CD14-positive monocyte (primary cell): ENCODE measurements around the gene ETFRF1. TPM values are rescaled to one million over a fixed set of nuclear protein-coding genes. Genes with fewer than 3 reads are reported as not detected.
A peak's percentile ranks its signal among the peaks of the same experiment; 100 is the strongest.

Experiments used
- DNase-seq, 3 donors: peaks; one replicate each; pipeline ENCODE4 v3.0.0-alpha.2; 2011 to 2022
- H2AFZ ChIP-seq: 2 replicates; pipeline ENCODE4 v1.6.0; 2012; ENCODE audit warnings: mild to moderate bottlenecking, low read depth, low read length, inconsistent platforms; ENCODE audit not compliant: insufficient read depth, poor library complexity, severe bottlenecking
- H3K27ac ChIP-seq, 2 donors: 1 replicate in 1 of 2; 2 replicates in 1 of 2; pipeline ENCODE4 v1.5.1; 2012 to 2013; ENCODE audit warnings: low read length in 2 of 2, control low read depth in 1 of 2, inconsistent platforms in 1 of 2, low read depth in 1 of 2, mild to moderate bottlenecking in 1 of 2
- H3K27me3 ChIP-seq, 2 donors: one replicate each; pipeline versions ENCODE4 v1.6.0 to v1.6.1; 2011 to 2013; ENCODE audit warnings: low read length in 2 of 2; ENCODE audit not compliant: control insufficient read depth in 2 of 2, insufficient read depth in 2 of 2
- H3K36me3 ChIP-seq, 2 donors: replicated peaks in 1 of 2; 1 replicate in 1 of 2; 2 replicates in 1 of 2; pipeline versions ENCODE4 v1.5.1 to v1.6.1; 2012 to 2013; ENCODE audit warnings: low read length in 2 of 2, control low read depth in 1 of 2, inconsistent platforms in 1 of 2, mild to moderate bottlenecking in 1 of 2; ENCODE audit not compliant: insufficient read depth in 2 of 2, control insufficient read depth in 1 of 2
- H3K4me1 ChIP-seq, 2 donors: 1 replicate in 1 of 2; 2 replicates in 1 of 2; pipeline versions ENCODE4 v1.5.1 to v1.6.1; 2012 to 2013; ENCODE audit warnings: low read length in 2 of 2, control low read depth in 1 of 2, inconsistent platforms in 1 of 2, mild to moderate bottlenecking in 1 of 2, moderate library complexity in 1 of 2; ENCODE audit not compliant: insufficient read depth in 2 of 2, control insufficient read depth in 1 of 2
- H3K4me2 ChIP-seq: replicated peaks from 2 replicates; pipeline ENCODE3; 2012; ENCODE audit warnings: low read length, moderate library complexity, mild to moderate bottlenecking; ENCODE audit not compliant: poor library complexity, severe bottlenecking; ENCODE audit errors: extremely low read depth
- H3K4me3 ChIP-seq, 3 experiments: fragments of 200-600 bp in 1 of 3; sonication (generic) in 1 of 3; replicated peaks in 1 of 3; 1 replicate in 2 of 3; 2 replicates in 1 of 3; pipeline ENCODE4 v1.5.1; 2011 to 2013; ENCODE audit warnings: low read length in 3 of 3, mild to moderate bottlenecking in 3 of 3, control low read depth in 2 of 3, low read depth in 2 of 3, inconsistent platforms in 1 of 3, moderate library complexity in 1 of 3
- H3K79me2 ChIP-seq: 2 replicates; pipeline ENCODE4 v1.6.0; 2012; ENCODE audit warnings: mild to moderate bottlenecking, control low read depth, inconsistent platforms, low read length, moderate library complexity; ENCODE audit not compliant: insufficient read depth
- H3K9ac ChIP-seq: 2 replicates; pipeline ENCODE4 v1.6.0; 2017; ENCODE audit warnings: low read length, mild to moderate bottlenecking; ENCODE audit not compliant: insufficient read depth, poor library complexity, severe bottlenecking
- H3K9me3 ChIP-seq, 2 donors: replicated peaks in 1 of 2; 1 replicate in 1 of 2; 2 replicates in 1 of 2; pipeline versions ENCODE4 v1.5.1 to v1.6.1; 2012 to 2013; ENCODE audit warnings: low read length in 2 of 2, control low read depth in 1 of 2; ENCODE audit not compliant: control insufficient read depth in 1 of 2, insufficient read depth in 1 of 2
- H4K20me1 ChIP-seq: 2 replicates; pipeline ENCODE4 v1.6.0; 2012; ENCODE audit warnings: mild to moderate bottlenecking, low read length, control low read depth, moderate library complexity; ENCODE audit not compliant: insufficient read depth
- H3K27ac Mint-ChIP-seq, 7 donors: one replicate each; pipeline ENCODE4 v1.8.0; 2020; ENCODE audit warnings: mild to moderate bottlenecking in 7 of 7, mixed read lengths in 7 of 7, moderate library complexity in 6 of 7, inconsistent platforms in 2 of 7
- H3K27me3 Mint-ChIP-seq, 3 donors: one replicate each; pipeline ENCODE4 v1.8.0; 2021 to 2022; ENCODE audit warnings: low read depth in 3 of 3, mild to moderate bottlenecking in 3 of 3, mixed read lengths in 3 of 3, moderate library complexity in 3 of 3, inconsistent platforms in 1 of 3
- H3K36me3 Mint-ChIP-seq, 2 donors: one replicate each; pipeline ENCODE4 v1.8.0; 2020; ENCODE audit warnings: mixed read lengths in 2 of 2, inconsistent platforms in 1 of 2, mild to moderate bottlenecking in 1 of 2
- H3K4me1 Mint-ChIP-seq: one replicate; pipeline ENCODE4 v1.8.0; 2020; ENCODE audit warnings: mild to moderate bottlenecking, mixed read lengths
- H3K4me3 Mint-ChIP-seq, 2 donors: one replicate each; pipeline ENCODE4 v1.8.0; 2020; ENCODE audit warnings: mild to moderate bottlenecking in 2 of 2, mixed read lengths in 2 of 2, moderate library complexity in 1 of 2
- H3K9me3 Mint-ChIP-seq, 7 donors: one replicate each; pipeline ENCODE4 v1.8.0; 2020 to 2022; ENCODE audit warnings: mixed read lengths in 7 of 7, mild to moderate bottlenecking in 6 of 7, moderate library complexity in 6 of 7, inconsistent platforms in 2 of 7
- WGBS: methylation state at CpG from one replicate; pipeline ENCODE4 v1.1.5; 2013; ENCODE audit warnings: missing lambda C conversion rate; ENCODE audit not compliant: insufficient coverage; 5-methylcytosine and 5-hydroxymethylcytosine counted together
- intact Hi-C, 2 donors: fragments of 100-400 bp; cut with micrococcal nuclease; formaldehyde crosslinking; loops; one replicate each; pipeline versions ENCODE4 v1.15.0 to v1.15.1; 2023
- polyA plus RNA-seq, 3 donors: library from polyadenylated mRNA; depleted of rRNA in 1 of 3; unstranded in 2 of 3; stranded (reverse) in 1 of 3; fragments of 300-500 nt in 2 of 3; fragments of >200 nt in 1 of 3; fragmentation: Illumina TruSeq in 2 of 3; gene quantifications; 1 replicate in 2 of 3; 2 replicates in 1 of 3; pipeline ENCODE4 v1.2.3, GENCODE V29; 2012 to 2021
- TF ChIP-seq, protein P1 (sequence below): fragments of 200-600 bp; IDR thresholded peaks from one replicate; pipeline ENCODE4 v1.8.0; 2022; ENCODE audit warnings: antibody characterized with exemption, mild to moderate bottlenecking

The ETFRF1 gene
- polyA plus RNA-seq, 3 donors = 9.8 to 28.9 (median 16.0) TPM

DNA sequence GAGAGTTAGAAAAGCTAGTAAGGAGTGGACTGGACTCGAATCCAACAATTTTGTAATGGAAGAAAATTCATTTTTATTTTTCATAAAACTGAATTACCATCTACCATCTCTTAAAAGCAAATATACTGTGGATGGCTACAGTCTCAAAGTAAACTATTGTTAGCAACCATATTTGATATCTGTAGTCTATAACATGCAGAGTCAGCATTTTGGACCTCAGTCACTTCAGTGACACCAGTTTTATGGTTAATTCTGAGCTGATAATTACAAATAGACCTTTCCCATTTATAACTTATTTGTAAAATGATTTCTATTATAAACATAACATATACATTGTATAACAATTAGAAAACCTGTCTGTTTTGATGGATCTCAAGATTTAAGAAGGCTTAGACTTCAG is 53.7 kb downstream of the ETFRF1 start:
- no peak overlapping the region for H3K4me3 ChIP-seq
- H3K79me2 ChIP-seq = peaks cover 65% of the 10 kb centered on the region
- Mint-ChIP-seq H3K4me1 (peaks cover 28% of the 10 kb centered on the region), H3K9me3 (no peaks in the 10 kb centered on the region), H3K27ac (no peak overlapping the region), H3K27me3 (peaks cover 0 to 9% (median 2%) of the 10 kb centered on the region in 3 donors), H3K4me3 (peak overlapping the region in 1 of 2 donors; percentile 91), H3K36me3 (peaks cover 21 to 38% of the 10 kb centered on the region in 2 donors)
- H3K4me1 ChIP-seq = peaks cover 13 to 22% of the 10 kb centered on the region in 2 donors
- H3K27ac ChIP-seq = no peak overlapping the region
- no CpG with 5 or more reads among the region's 1 CpG for WGBS
- TF ChIP-seq, protein P1, sequence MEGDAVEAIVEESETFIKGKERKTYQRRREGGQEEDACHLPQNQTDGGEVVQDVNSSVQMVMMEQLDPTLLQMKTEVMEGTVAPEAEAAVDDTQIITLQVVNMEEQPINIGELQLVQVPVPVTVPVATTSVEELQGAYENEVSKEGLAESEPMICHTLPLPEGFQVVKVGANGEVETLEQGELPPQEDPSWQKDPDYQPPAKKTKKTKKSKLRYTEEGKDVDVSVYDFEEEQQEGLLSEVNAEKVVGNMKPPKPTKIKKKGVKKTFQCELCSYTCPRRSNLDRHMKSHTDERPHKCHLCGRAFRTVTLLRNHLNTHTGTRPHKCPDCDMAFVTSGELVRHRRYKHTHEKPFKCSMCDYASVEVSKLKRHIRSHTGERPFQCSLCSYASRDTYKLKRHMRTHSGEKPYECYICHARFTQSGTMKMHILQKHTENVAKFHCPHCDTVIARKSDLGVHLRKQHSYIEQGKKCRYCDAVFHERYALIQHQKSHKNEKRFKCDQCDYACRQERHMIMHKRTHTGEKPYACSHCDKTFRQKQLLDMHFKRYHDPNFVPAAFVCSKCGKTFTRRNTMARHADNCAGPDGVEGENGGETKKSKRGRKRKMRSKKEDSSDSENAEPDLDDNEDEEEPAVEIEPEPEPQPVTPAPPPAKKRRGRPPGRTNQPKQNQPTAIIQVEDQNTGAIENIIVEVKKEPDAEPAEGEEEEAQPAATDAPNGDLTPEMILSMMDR = no peak
- peaks cover 50% of the 10 kb centered on the region for H4K20me1 ChIP-seq
- intact Hi-C loops = loop anchor here (10.0 kb wide), 2 partner anchors 54 to 86 kb away; partner anchors contain the start of genes DNAI7 (in 1 of the 2) and ETFRF1 (in 1 of the 2)
- H3K36me3 ChIP-seq = peaks cover 13 to 31% of the 10 kb centered on the region in 2 donors
- no peak for DNase-seq
- H2AFZ ChIP-seq = no peak overlapping the region
- H3K9ac ChIP-seq = no peak overlapping the region
- no peaks in the 10 kb centered on the region for H3K27me3 ChIP-seq
- no peak overlapping the region for H3K4me2 ChIP-seq
- no peaks in the 10 kb centered on the region for H3K9me3 ChIP-seq

DNA sequence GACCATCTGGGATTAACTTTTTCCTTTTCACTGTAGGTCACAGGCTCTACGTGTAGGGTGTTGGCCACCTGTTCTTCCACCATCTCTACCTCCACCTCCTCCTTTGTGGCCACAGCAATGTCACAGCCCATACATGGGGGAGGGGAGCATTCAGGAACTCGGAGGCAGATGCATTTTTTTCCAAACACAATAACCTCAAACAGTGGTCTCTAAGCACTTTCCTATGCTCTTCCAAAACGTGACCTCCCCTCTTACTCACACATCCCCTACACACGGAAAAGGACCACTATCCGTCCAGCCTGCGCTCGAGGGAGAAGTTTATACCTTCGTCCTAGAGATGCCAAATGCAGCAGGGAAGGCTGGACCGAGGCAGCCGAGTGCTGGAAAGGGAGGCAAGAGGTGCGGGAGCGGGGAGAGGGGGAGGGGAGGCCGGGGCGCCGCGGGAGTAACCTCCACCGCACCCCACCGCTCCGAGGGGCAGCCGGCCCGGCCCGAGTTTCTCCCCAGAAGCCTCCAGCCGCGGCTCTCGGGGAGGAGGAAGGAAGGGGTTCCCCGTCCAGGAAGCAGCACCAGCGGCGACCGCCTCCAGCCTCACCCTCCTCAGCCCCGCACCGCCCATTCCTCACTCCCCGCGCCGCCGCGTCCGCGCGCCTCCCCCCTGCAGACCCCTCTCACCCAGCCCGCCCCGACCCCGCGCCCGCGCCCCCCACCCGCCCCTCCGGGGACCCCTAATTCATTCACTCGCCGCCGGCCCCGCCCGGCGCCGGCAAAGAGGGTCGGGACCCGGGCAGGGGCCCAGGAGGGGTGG is 55.1 kb downstream of the ETFRF1 start:
- peak overlapping the region; percentile 91 for H2AFZ ChIP-seq
- Mint-ChIP-seq H3K27ac (peak overlapping the region; percentile 85 to 98 (median 95)), H3K4me1 (peaks cover 28% of the 10 kb centered on the region), H3K9me3 (no peaks in the 10 kb centered on the region), H3K27me3 (peaks cover 0 to 9% (median 2%) of the 10 kb centered on the region in 3 donors), H3K36me3 (peaks cover 13 to 26% of the 10 kb centered on the region in 2 donors), H3K4me3 (peak overlapping the region; percentile 91 to 94)
- peaks cover under 1 to 17% of the 10 kb centered on the region in 2 donors for H3K36me3 ChIP-seq
- intact Hi-C loops = loop anchor here (5.0 to 10.0 kb wide), 3 partner anchors 55 to 87 kb away; partner anchors contain the start of genes DNAI7 (in 1 of the 2) and ETFRF1 (in 1 of the 2)
- peaks cover 13 to 22% of the 10 kb centered on the region in 2 donors for H3K4me1 ChIP-seq
- H3K4me3 ChIP-seq = peak overlapping the region; percentile 67 to 95 (median 94)
- peak overlapping the region; percentile 52 to 91 for H3K27ac ChIP-seq
- H3K9me3 ChIP-seq = no peaks in the 10 kb centered on the region
- WGBS = 0% methylated on average over 2 of the region's 56 CpGs
- H3K27me3 ChIP-seq = no peaks in the 10 kb centered on the region
- TF ChIP-seq, protein P1 = no peak
- DNase-seq = peak; percentile 30 to 63 (median 46)
- H3K9ac ChIP-seq = peak overlapping the region; percentile 79
- H3K79me2 ChIP-seq = peaks cover 51% of the 10 kb centered on the region
- peaks cover 35% of the 10 kb centered on the region for H4K20me1 ChIP-seq
- H3K4me2 ChIP-seq = peak overlapping the region; percentile 84
